ENCODE data around the gene MCF2L2.

MCF2L2 gene

DNA sequence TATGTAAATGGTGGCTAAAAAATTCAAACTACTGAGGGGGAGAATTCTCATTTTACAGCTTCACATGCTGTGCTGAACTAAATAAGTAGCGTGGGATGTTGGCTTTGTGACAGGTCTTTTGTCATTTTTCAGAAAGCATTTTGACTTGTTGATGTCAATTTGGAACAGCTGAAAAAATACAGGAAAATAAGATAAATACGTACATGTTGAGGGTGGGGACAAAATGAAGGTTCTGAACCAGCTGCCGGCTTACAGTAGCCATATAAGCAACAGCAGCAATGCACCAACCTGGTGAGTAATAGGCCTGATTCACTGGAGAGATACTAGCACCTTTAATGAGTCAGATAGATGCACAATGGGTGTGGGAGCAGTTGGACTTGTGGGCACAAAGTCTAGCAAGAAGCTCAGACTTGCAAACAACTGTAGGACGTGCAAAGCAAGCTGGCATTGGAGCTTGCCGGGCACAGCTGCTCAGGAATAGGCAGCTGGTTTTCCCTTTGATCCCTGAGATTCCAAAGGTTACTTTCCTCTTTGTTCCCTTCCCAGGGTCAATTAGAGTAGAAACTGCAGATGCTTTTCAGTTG is 162.5 kb downstream of the MCF2L2 start:
- DNase-seq (ENCODE audit: low read depth) = no peak

DNA sequence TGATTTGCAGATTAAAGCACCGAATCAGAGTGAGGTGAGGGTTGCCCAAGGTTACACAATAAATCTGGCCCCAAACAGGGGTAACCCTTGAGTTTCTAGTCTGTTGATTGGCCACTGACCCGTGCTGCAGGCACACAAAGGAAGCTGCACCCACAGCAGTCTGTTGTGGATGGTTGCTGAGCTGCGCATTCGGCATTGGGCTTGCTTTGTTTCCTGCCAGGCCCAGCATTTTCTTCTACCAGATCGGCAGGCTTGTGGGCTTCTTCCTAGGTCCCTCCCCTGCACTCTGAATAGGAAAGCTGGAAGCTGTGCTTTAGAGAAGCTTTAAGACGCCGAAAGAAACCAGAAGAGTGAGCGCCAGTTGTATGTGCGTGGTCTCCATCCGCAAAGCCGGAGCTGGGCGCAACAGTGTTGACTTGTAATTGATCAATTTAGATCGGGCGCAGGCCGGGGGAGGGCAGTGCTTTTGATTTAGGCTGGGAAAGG is 163.2 kb downstream of the MCF2L2 start:
- no peak for DNase-seq (ENCODE audit: low read depth)

DNA sequence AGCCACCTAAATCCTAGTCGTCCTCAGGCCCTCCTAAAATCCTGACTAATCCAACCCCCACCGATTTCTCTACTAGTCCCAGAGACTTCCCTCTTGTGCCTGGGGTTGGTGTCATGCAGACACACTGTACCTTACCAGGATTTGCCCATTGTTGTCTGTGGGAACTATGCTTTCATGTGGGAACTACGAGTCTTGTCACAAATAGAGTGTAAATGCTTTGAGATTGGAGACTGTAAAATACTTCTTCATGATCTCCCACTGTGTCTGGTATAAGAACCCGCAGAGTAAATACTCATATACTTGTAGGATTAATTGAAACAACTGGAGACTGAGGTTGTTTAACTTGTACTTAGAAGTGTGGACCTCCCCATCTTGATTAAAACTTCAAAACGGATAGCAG is 164.2 kb downstream of the MCF2L2 start:
- DNase-seq (ENCODE audit: low read depth) = no peak

DNA sequence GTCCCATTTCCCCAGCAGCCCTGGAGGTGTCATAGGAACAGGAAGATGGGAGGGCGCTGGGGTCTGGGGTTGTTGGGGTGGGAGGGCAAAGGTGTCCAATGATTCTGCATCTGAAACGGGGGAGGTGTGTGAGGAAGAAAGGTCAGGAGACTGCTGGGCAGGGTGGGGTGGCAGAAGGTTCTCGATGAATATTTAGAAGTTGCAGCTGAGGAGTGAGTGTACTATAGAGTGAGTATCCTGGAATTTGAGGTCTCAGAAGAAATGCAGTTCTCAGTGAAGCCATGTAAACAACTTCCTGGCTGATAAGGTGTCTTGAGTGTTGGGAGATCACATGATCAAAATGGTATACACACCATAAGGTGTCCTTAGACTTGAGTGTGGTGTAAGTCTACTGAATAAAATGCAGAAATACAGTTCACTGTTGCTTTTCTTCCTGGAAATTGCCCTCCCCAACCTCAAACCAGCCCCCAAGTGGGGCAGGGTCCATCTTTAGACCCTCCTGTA is 165.5 kb downstream of the MCF2L2 start:
- DNase-seq (ENCODE audit: low read depth) = no peak

DNA sequence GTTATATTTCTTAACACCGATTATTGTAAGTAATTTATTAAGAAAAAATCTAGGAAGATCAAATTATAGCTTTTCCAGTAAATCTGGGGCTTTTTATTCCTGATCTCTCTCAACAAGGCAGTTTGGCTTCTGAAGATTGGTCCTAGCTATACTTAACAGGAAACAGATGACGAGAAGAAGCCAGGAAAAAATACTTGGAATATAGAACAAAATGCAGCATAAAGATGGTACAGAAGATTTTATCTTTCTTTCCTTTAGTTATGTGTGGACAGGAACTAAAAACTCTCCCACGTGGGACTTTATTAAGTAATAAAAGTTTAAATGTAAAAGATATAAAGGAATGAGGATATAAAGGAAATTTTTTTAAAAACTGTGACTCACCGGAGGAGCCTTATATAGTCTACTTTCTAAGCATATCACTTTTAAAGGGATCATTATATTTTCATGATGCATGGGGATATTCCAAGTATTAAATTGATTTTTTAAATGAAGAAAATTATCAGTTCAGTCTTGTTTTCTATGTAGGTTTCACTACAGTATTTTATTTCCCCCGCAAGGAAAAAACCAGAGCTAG is 167.2 kb downstream of the MCF2L2 start:
- no peak for DNase-seq (ENCODE audit: low read depth)

DNA sequence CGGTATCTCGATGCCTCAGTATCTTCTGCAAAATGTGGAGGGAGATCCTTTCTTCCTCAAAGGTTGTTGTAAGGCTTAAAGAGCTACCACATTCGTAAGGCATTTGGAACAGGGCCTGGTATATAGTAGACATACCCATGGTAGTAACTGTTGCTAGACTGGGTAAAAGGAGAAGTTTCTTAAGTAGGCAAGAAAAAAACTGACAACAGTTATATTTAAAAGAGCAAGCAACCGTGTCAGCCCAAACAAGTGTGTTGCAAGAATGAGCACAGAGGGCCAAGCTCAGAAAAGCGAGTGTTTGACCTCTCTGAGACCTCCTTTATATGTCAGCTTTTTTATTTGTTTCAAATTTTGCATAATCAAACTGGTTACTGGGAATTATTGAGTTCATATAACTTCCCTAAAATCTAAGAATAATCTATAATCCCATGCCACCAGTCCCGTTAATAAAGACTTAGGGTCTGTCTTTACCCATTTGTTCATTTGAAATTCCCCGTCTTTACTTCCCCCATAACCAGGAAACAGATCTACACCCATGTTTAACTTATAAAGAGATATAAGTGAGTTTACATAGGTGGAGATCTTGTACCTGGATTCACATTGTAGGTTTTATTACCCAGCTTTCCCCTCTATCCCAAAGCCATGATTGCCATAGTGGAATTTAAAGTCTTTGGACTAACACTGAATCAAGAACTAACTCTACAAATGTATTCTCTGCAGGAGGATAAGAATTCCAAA is 168.1 kb downstream of the MCF2L2 start:
- DNase-seq (ENCODE audit: low read depth) = no peak

DNA sequence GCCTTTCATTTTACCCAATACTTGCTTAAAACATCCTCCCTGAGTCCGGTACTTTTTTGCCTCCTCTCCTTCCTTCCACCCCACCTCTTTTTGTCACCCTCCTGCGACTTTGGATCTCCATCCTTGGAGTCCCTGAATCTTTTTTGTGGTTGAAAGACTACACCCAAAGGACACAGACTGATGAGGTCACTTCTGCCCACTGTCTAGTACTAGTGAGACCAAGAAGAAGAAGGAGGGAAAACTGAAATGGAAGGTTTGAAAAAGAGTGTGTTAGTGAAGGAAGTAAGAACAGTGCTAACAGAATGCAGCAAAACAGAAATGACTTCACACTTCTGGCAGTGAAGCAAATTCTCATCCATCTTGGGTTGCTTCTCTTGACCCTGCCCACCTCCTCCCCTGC is 168.8 kb downstream of the MCF2L2 start:
- no peak for DNase-seq (ENCODE audit: low read depth)

DNA sequence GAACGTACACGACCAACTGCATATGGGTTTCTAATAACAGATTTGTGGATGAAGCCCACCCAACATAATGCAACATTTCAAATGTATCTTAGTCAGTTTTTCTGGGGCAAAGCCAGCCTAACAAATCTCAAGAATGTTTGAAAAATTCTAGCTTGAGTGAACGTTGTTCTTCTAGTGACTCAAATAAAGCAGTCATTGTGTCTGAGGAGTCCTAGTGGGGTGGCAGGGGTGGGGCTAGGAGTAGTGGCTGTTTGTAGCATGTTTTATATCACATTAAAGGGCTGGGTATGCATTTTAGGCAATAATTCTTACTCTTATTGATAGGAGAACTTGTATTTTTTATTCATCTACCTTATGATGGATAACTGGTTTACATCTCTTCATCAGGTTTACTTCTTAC is 169.3 kb downstream of the MCF2L2 start:
- no peak for DNase-seq (ENCODE audit: low read depth)

DNA sequence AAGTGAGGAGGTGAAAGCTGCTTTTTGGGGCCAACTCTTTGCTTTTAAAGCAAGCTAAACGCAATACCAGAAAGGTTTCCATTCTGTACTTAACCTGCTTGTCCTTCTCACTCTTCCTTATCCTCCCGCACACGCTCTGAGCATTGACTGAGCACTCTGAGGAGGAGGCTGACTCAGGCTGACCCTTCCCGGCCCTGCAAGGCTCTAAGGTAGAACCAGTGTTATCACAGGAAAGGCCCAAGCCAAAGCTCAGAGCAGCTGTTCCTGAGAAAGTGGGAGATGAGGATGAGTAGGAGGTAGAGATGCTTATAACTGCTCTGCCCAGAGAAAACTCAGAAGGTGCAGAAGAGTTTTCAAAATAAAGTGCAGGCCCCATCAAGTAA is 173.1 kb downstream of the MCF2L2 start:
- no peak for DNase-seq (ENCODE audit: low read depth)

DNA sequence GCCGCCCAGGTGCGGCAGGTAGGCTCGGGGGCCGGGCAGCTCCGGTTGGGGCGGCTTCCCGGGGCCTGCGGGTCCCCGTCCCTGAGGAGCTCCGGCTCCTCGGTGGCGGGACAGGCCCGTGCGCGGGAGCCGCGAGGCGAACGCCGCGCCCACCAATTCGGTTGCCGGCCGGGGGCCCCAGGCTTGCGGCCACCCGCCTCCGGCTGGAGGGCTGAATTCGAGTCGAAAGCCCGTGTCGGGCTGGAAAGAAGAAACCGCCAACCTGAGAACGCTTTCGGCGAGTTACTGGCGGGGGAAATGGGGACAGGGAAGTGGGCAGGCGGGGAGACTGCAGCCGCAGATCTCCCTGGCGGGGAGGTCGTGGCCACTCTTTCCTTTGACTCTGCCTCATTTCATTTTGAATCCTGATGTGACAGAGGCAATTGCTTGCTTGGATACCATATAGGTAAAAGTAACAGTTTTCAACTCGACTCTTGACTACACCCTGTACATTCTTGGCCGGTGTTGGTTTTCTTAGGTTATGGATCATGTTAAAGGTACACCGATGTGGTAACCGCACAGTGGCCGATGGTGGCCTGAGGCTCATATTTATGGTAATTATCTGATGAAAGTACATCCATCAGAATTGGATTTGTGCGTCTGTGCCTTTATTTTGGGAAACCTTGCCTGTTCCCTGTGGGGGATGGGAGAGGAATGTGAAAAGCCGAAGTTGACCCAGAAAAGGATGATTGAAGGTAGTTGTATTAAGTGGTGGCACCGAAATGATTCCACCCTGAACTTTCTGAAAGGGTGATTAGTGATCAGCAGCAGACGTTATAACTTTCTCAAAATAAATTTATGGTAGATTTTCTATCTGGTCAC is 173.7 kb downstream of the MCF2L2 start:
- DNase-seq (ENCODE audit: low read depth) = no peak

DNA sequence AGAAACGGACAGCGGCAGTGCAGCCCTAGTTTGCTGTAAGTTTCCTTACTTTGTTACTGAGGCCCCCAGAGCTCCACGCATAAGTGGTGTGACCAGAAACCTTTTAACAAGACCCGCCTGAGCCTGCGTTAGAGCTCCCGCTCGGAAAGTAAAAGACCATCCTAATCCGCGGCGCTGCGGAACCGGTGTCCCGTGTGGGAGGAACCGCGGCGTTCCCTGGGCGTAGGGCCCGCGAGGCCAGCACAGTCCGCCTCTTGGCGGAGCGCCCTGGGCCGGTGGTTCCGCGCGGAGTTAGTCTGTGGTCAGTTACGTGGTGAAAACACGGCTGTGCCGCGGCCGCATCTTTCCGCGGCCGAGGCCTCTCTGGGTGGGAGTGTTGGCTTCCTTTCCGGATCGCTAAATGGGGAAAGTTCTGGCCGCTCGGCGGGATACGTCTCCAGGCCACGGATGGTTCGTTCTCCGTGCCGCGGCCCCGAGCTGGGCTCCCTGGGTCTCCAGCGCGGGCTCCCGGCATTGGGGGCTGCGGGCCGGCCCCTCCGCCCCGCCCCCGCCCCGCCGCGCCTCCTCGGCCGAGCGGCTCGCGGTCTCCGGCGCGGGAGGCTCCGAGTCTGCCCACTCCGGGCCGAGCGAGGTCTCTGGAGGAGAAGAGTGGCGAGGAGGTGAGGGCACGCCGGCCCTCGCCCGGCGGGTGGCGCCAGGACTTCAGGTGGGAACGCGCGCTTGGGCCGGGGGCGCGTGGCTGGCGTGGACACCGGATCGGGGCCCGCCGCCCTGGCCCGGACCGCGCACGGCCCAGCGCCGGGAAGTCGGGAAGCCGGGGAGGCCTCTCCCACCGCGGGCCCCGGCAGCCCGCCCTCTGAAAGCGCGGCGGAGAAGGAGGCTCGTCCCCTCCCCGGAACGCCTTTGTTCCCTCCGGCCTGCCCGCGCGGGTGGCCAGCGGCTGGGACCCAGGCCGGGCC is 174.6 kb downstream of the MCF2L2 start:
- no peak for DNase-seq (ENCODE audit: low read depth)

DNA sequence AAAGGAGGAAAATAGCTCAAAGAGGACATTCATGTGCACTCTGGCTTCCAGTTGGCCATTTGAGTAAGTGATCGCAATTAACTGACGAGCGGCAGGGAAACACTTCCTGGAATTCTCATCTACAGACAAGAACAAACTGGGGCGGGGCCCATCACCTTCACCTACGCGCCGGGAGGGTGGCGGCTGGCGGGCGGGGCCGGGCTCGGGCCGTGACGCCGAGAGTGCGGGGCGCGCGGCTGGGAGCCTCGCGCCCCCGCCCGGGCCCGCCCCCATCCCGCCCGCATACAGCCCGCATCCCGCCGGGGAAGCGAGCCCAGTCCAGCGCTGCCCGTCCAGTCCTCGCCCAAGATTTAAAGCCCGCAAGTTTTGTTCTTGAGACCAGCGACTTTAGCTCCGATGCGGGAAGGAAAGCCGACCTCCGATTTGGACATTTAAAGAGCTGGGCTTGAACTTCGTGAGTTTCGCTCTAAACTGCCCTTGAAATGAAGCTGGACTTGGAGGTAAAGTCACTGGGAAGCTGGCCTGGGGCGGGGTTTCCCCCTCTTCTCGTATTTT is 175.4 kb downstream of the MCF2L2 start, which contains the start of gene B3GNT5:
Gene B3GNT5 (plus strand): TSS at position 281 of the 555 bp plus-strand sequence. CDS start 16,546 bp downstream, outside the sequence.
- DNase-seq (ENCODE audit: low read depth) = no peak

DNA sequence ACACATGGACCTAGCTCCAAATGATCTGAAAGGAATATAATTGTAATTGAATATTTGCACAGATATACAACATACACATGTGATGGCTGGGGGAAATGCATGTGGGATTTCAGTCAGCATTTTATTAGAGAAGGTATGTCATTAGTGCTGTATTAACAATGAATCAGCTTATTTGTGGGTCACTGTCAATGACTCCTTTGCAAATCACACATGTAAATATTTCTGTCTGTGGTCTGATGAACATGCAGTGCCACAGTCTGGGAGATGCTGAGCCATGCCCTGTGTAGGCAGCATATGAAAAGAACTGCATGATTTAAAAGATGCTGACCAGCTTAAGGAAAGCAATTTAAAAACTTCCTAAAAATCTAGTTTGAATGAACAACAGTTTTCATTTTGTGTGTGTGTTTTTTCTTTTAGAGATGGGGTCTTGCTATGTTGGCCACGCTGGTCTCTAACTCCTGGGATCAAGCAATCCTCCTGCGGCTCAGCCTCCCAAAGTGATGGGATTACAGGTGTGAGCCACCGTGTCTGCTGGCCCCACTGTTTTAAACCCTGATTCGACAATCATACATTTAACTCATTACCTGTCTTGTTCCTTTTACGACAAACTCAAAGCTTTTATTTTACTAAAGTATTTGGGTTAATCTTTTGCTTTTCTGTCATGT is 176.2 kb downstream of the MCF2L2 start:
- no peak for DNase-seq (ENCODE audit: low read depth)

DNA sequence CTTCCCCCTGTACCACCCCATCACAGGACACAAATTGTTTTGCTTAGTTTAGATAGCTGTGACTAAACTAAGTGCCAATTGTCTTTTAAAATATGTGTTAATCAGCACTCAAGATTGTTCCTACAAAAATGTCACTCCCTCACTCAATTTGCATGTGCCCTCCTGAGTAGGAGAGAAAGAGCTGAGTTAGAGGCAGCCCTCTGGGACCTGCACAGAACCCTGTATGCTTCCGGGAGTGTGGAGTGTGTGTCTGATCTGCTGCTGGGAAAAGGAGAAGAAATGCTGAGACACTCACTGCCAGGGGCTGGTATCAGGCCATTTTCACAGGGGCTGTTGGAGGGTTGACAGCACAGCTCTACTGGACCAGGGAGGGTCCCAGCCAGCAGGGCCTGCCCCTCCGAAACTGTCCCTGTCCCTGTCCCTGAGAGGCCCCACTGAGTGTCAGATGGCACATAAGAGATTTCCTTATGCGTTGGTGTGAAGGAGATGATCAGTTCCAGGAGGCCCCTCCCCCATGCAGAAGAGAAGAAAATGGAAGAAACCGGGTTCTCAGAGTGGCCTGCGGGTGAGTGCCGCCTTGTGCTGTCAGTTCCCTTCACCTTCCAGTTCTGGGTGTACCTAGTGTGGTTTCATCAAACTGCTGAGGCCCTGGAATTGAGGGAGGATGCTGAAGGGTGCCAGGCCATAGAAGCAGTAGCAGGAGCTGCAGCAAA is 179.3 kb downstream of the MCF2L2 start:
- no peak for DNase-seq (ENCODE audit: low read depth)

DNA sequence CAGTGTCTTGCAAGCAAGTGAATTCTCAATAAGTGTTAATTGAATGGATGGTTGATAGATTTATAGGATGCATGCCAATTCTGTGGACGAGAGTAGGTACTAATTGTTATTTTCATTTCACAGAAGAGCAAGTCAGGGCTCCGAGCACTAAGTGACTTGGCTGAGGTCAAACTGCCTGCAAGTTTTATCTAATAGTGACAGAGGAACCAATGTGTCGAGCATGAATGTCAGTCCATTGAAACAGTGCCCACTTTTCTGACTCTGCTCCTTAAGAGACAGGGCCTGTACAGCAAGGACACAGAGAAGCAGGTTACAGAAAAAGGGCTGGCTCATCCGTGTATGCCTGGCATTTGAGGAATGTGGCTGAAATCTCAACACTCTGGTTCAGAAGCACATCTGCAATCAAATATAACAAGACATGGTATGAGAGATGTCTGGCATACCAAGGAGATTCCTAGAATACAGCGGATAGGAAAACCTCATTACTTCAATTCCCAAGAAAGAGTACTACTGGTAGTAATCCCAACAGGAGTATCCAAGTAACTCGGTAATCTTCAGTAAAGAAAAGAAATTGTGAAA is 181.3 kb downstream of the MCF2L2 start:
- DNase-seq (ENCODE audit: low read depth) = no peak

DNA sequence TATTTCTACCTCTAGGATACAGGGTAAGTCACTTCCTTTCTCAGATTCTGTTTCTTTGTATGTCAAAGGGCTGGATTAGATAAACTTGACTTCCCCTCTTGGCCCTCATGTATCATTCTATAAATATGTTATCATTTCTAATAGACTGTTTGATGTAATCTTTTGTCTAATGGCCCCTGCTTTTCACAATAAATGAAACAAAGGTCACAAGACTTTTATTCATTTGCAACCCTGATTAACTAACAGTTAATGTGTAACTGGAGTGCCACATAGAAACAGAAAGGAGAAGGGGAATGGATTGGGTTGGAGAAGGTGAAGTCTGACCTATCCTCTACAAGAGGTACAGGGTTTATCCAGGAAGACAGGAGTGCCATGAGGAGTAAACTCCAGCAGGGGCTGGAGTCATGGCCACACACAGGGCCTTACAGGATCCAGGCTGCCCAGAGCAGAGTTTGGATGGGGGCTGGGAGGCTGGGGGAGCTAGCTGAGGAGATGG is 183.4 kb downstream of the MCF2L2 start:
- no peak for DNase-seq (ENCODE audit: low read depth)

DNA sequence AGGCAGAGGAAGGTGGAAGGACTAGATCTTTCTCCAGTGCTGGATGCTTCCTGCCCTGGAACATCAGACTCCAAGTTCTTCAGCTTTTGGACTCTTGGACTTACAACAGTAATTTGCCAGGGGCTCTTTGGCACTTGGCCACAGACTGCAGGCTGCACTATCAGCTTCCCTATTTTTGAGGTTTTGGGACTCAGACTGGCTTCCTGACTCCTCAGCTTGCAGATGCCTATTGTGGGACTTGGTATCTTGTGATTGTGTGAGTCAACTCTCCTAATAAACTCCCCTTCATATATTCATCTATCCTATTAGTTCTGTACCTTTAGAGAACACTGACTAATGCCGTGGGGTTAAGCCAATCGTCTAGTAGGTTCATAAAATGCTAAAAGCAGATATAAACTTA is 184.2 kb downstream of the MCF2L2 start:
- DNase-seq (ENCODE audit: low read depth) = no peak

DNA sequence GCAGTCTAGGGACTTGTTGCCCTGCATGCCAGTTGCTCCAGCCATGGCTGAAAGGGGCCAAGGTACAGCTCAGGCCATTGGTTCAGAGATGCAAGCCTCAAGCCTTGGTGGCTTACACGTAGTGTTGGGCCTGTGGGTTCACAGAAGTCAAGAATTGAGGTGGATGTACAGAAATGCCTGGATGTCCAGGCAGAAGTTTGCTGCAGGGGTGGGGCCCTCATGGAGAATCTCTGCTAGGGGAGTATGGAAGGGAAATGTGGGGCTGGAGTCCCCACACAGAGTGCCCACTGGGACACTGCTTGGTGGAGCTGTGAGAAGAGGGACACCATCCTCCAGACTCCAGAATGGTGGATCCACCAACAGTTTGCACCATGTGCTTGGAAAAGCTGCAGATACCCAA is 186.0 kb downstream of the MCF2L2 start:
- no peak for DNase-seq (ENCODE audit: low read depth)

DNA sequence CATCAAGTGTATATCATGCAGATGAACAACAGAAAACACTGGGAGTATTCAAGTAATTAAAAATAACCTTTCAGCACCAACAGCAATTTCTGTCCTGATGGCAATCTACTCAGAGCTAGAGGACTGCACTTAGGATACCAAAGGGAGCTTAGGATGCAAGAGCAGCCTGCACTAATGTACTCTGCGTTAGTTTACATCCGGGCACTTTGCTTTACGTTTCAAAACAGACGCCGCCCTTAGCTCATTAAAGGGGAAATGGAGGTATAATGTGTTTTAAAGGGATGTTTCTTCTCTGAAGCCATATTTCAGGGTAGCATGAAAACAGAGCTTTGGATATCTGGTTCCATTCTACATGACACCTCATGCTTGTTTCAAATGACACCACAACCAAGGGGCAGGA is 189.4 kb downstream of the MCF2L2 start:
- no peak for DNase-seq (ENCODE audit: low read depth)
